Measurements from ENCODE around the gene ATP2A3.

- TF ChIP-seq GATA2 (IDR thresholded peaks at IDR 0.05; ENCODE audit: low read depth, low read length), result no peak
- no peak for TF ChIP-seq GATA3 (IDR thresholded peaks at IDR 0.05; ENCODE audit: low read depth, low read length)
These were observed 2.6 kb upstream of the ATP2A3 start for GRCh38 chr17:3966720-3967363.
